Upper lobe of left lung (tissue), 6 donors: ENCODE measurements around the gene DERA. TPM values are rescaled to one million over a fixed set of nuclear protein-coding genes. Genes with fewer than 3 reads are reported as not detected.

Source experiments
- ATAC-seq, 2 donors: fragments of 200-7000 bp; cut with Tn5 transposase; one replicate each; pipeline ENCODE4 v1.9.1; 2022; ENCODE audit warnings: mild to moderate bottlenecking in 2 of 2, moderate library complexity in 2 of 2; ENCODE audit not compliant: low FRiP score in 2 of 2
- DNase-seq, 2 donors: peaks; one replicate each; pipeline ENCODE4 v3.0.0-alpha.2; 2019 to 2020
- H3K27ac ChIP-seq, 4 donors: fragments of 200-600 bp; sonication (generic); one replicate each; pipeline ENCODE4 v1.5.1; 2016 to 2019
- H3K27me3 ChIP-seq, 4 donors: fragments of 200-600 bp; sonication (generic); one replicate each; pipeline ENCODE4 v1.5.1; 2017 to 2019
- H3K36me3 ChIP-seq, 4 donors: fragments of 200-600 bp; sonication (generic); one replicate each; pipeline ENCODE4 v1.5.1; 2016 to 2019
- H3K4me1 ChIP-seq, 4 donors: fragments of 200-600 bp; sonication (generic); one replicate each; pipeline ENCODE4 v1.5.1; 2018 to 2019
- H3K4me3 ChIP-seq, 4 donors: fragments of 200-600 bp; sonication (generic); one replicate each; pipeline ENCODE4 v1.5.1; 2017 to 2019; ENCODE audit warnings: mild to moderate bottlenecking in 2 of 4, moderate library complexity in 1 of 4
- H3K9me3 ChIP-seq, 4 donors: fragments of 200-600 bp; sonication (generic); one replicate each; pipeline ENCODE4 v1.5.1; 2018 to 2019
- EP300 ChIP-seq, 4 donors: sonication (generic); formaldehyde crosslinking; IDR thresholded peaks; one replicate each; pipeline ENCODE4 v1.5.1; 2017; ENCODE audit warnings: antibody characterized with exemption in 4 of 4, control low read depth in 2 of 4
- POLR2A ChIP-seq, 4 donors: fragments of 450-650 bp; IDR thresholded peaks; one replicate each; pipeline ENCODE4 v1.5.1; 2016 to 2017; ENCODE audit warnings: antibody characterized with exemption in 4 of 4, mild to moderate bottlenecking in 2 of 4
- POLR2AphosphoS5 ChIP-seq, 2 donors: sonication (generic); formaldehyde crosslinking; IDR thresholded peaks; one replicate each; pipeline ENCODE4 v1.5.1; 2017; ENCODE audit warnings: antibody characterized with exemption in 2 of 2
- WGBS, 2 donors: methylation state at CpG; one replicate each; pipeline ENCODE4 v1.1.5; 2017 to 2018; 5-methylcytosine and 5-hydroxymethylcytosine counted together
- total RNA-seq, 6 donors: library from RNA; depleted of rRNA in 4 of 6; stranded (reverse); fragments of >200 nt in 4 of 6; gene quantifications; one replicate each; pipeline versions ENCODE4 v1.1.0 to v1.2.1, GENCODE V29; 2016 to 2021
- TF ChIP-seq, protein P1 (sequence below), 6 experiments: fragments of 450-650 bp in 4 of 6; fragments of 200-600 bp in 2 of 6; sonication (generic) in 2 of 6; IDR thresholded peaks; one replicate each; pipeline ENCODE4 v1.5.1; 2016 to 2019; ENCODE audit warnings: antibody characterized with exemption in 6 of 6
- donor health status: DM: no; HTN: no; CAD: no; lungs with moderate emphysema.
- donor health status: DM: no; HTN: yes; CAD: no; lungs with severe emphysema.

The DERA gene
- total RNA-seq, 6 donors from 2014 or later: 13.6 to 63.8 (median 39.2) TPM

DNA sequence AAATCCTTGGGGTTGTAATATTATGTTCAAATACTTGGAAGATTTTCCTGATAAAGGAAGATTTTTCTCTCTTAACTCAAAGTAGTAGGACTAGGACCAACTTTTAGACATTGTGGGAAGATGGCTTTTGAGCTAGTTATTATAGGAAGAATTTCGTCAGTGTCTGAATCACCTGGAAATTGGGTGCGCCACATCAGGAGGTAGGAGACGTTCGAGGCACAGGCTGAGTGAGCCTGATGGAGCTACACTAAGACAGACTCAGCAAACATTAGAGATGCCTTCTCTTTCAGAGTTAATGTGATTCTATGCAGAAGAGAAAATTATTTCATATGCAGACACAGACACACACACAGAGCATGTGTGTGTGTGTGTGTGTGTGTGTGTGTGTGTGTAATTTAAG lies 84.7 kb downstream of the DERA start:
- Histone ChIP-seq H3K27me3 (no peaks in the 10 kb centered on the region), H3K9me3 (no peaks in the 10 kb centered on the region), H3K4me1 (peaks cover 0 to 3% (median 0%) of the 10 kb centered on the region in 4 donors), H3K27ac (no peak overlapping the region), H3K36me3 (peaks cover 0 to 4% (median 0%) of the 10 kb centered on the region in 4 donors), H3K4me3 (no peak overlapping the region)
- no peak for ATAC-seq
- TF ChIP-seq, protein P1, sequence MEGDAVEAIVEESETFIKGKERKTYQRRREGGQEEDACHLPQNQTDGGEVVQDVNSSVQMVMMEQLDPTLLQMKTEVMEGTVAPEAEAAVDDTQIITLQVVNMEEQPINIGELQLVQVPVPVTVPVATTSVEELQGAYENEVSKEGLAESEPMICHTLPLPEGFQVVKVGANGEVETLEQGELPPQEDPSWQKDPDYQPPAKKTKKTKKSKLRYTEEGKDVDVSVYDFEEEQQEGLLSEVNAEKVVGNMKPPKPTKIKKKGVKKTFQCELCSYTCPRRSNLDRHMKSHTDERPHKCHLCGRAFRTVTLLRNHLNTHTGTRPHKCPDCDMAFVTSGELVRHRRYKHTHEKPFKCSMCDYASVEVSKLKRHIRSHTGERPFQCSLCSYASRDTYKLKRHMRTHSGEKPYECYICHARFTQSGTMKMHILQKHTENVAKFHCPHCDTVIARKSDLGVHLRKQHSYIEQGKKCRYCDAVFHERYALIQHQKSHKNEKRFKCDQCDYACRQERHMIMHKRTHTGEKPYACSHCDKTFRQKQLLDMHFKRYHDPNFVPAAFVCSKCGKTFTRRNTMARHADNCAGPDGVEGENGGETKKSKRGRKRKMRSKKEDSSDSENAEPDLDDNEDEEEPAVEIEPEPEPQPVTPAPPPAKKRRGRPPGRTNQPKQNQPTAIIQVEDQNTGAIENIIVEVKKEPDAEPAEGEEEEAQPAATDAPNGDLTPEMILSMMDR (IDR thresholded peaks at IDR 0.05): no peak
- TF ChIP-seq EP300 (IDR thresholded peaks at IDR 0.05) (no peak), POLR2A (IDR thresholded peaks at IDR 0.05) (no peak), POLR2AphosphoS5 (IDR thresholded peaks at IDR 0.05) (no peak)
- no peak for DNase-seq
- WGBS, 2 donors: 96 to 98% methylated on average over 4 of the region's 4 CpGs

DNA sequence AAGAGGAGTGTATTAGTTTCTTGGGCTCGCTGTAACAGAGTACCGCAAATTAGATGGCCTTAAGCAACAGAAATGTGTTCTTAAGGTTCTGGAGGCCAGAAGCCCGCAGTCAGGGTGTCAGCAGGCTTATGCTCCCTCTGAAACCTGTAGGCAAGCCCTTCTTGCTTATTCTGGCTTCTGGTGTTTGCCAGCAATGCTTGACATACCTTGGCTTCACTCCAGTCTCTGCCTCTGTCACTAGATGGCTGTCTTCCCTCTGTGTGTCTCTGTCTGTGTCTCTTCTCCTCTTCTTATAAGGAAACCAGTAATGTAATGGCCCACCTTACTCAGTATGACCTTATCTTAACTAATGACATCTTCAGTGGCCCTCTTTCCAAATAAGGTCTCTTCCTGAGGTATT lies 85.1 kb downstream of the DERA start:
- Histone ChIP-seq H3K36me3 (peaks cover 0 to 4% (median 0%) of the 10 kb centered on the region in 4 donors), H3K4me3 (no peak overlapping the region), H3K27me3 (no peaks in the 10 kb centered on the region), H3K4me1 (peaks cover 0 to 3% (median 0%) of the 10 kb centered on the region in 4 donors), H3K9me3 (no peaks in the 10 kb centered on the region), H3K27ac (no peak overlapping the region)
- WGBS, 2 donors: 75% methylated on average over 3 of the region's 3 CpGs
- TF ChIP-seq POLR2A (IDR thresholded peaks at IDR 0.05) (no peak), POLR2AphosphoS5 (IDR thresholded peaks at IDR 0.05) (no peak), EP300 (IDR thresholded peaks at IDR 0.05) (no peak)
- TF ChIP-seq, protein P1 (IDR thresholded peaks at IDR 0.05): no peak
- peak in 1 of 2 donors; percentile 25 for DNase-seq
- no peak for ATAC-seq

GRCh38 chr12:15996948-15997347 lies 85.8 kb downstream of the DERA start:
- H3K4me3 ChIP-seq: no peak overlapping the region
- no peak for TF ChIP-seq EP300 (IDR thresholded peaks at IDR 0.05)
- TF ChIP-seq, protein P1 (IDR thresholded peaks at IDR 0.05): no peak
- no peak for TF ChIP-seq POLR2AphosphoS5 (IDR thresholded peaks at IDR 0.05)
- TF ChIP-seq POLR2A (IDR thresholded peaks at IDR 0.05): no peak
- H3K27me3 ChIP-seq: no peaks in the 10 kb centered on the region
- H3K4me1 ChIP-seq: peaks cover 0 to 3% (median 0%) of the 10 kb centered on the region in 4 donors
- H3K36me3 ChIP-seq: peaks cover 0 to 4% (median 0%) of the 10 kb centered on the region in 4 donors
- no peak for ATAC-seq
- DNase-seq: no peak
- no peak overlapping the region for H3K27ac ChIP-seq
- 92 to 97% methylated on average over 1 of the region's 1 CpG for WGBS, 2 donors
- H3K9me3 ChIP-seq: no peaks in the 10 kb centered on the region

- ATAC-seq (no peak), DNase-seq (no peak)
- Histone ChIP-seq H3K9me3 (no peaks in the 10 kb centered on the region), H3K4me3 (no peak overlapping the region), H3K36me3 (peaks cover 0 to 4% (median 0%) of the 10 kb centered on the region in 4 donors), H3K27ac (no peak overlapping the region), H3K27me3 (no peaks in the 10 kb centered on the region), H3K4me1 (peaks cover 0 to 3% (median 0%) of the 10 kb centered on the region in 4 donors)
- TF ChIP-seq, protein P1 (IDR thresholded peaks at IDR 0.05): no peak
- TF ChIP-seq POLR2A (IDR thresholded peaks at IDR 0.05): no peak
- TF ChIP-seq EP300 (IDR thresholded peaks at IDR 0.05): no peak
- no peak for TF ChIP-seq POLR2AphosphoS5 (IDR thresholded peaks at IDR 0.05)
- 79 to 83% methylated on average over 2 of the region's 2 CpGs for WGBS, 2 donors
Measured at GRCh38 chr12:15997910-15998309, 86.8 kb downstream of the DERA start.

GRCh38 chr12:16002880-16003279 lies 91.7 kb downstream of the DERA start:
- H3K4me1 ChIP-seq: no peaks in the 10 kb centered on the region
- TF ChIP-seq EP300 (IDR thresholded peaks at IDR 0.05) (no peak), POLR2AphosphoS5 (IDR thresholded peaks at IDR 0.05) (no peak), POLR2A (IDR thresholded peaks at IDR 0.05) (no peak)
- TF ChIP-seq, protein P1 (IDR thresholded peaks at IDR 0.05): no peak
- DNase-seq: no peak
- peaks cover 0 to 12% (median 0%) of the 10 kb centered on the region in 4 donors for H3K36me3 ChIP-seq
- no peak overlapping the region for H3K4me3 ChIP-seq
- ATAC-seq: no peak
- no peak overlapping the region for H3K27ac ChIP-seq
- H3K9me3 ChIP-seq: no peaks in the 10 kb centered on the region
- no peaks in the 10 kb centered on the region for H3K27me3 ChIP-seq
